Kidney (tissue), 14 donors: ENCODE measurements around the gene ARHGAP42. TPM values are rescaled to one million over a fixed set of nuclear protein-coding genes. Genes with fewer than 3 reads are reported as not detected.

Source experiments
- DNase-seq, 5 donors: peaks; one replicate each; pipeline ENCODE4 v3.0.0-alpha.2; 2013 to 2020
- FAIRE-seq: peaks from 2 replicates; lab custom pipeline; 2012; peaks lifted over from hg19 to GRCh38; lab: Jason Lieb, UNC
- H3K27ac ChIP-seq, 2 donors: one replicate each; pipeline ENCODE4 v1.7.0; 2013; ENCODE audit warnings: low read depth in 2 of 2, low read length in 2 of 2, inconsistent platforms in 1 of 2
- H3K27me3 ChIP-seq: one replicate; pipeline ENCODE4 v1.7.1; 2013; ENCODE audit warnings: low read length, inconsistent platforms; ENCODE audit not compliant: control insufficient read depth, insufficient read depth
- H3K36me3 ChIP-seq, 3 donors: one replicate each; pipeline versions ENCODE4 v1.7.0 to v1.7.1; 2013; ENCODE audit warnings: low read length in 3 of 3, control low read depth in 1 of 3, inconsistent platforms in 1 of 3; ENCODE audit not compliant: insufficient read depth in 3 of 3, control insufficient read depth in 2 of 3
- H3K4me1 ChIP-seq, 3 donors: one replicate each; pipeline versions ENCODE4 v1.7.0 to v1.7.1; 2013; ENCODE audit warnings: low read length in 3 of 3, inconsistent platforms in 1 of 3, low read depth in 1 of 3; ENCODE audit not compliant: control insufficient read depth in 2 of 3, insufficient read depth in 2 of 3
- H3K4me3 ChIP-seq, 3 donors: one replicate each; pipeline versions ENCODE4 v1.7.0 to v1.8.1; 2013; ENCODE audit warnings: low read length in 3 of 3, control low read depth in 1 of 3, inconsistent platforms in 1 of 3
- H3K9ac ChIP-seq, 3 donors: one replicate each; pipeline versions ENCODE4 v1.7.0 to v1.7.1; 2013; ENCODE audit warnings: low read length in 3 of 3, control low read depth in 1 of 3, inconsistent platforms in 1 of 3
- H3K9me3 ChIP-seq, 3 donors: one replicate each; pipeline versions ENCODE4 v1.7.0 to v1.7.1; 2013; ENCODE audit warnings: low read length in 3 of 3, control low read depth in 1 of 3, inconsistent platforms in 1 of 3; ENCODE audit not compliant: control insufficient read depth in 2 of 3, insufficient read depth in 1 of 3
- CTCF ChIP-seq: IDR thresholded peaks from 3 replicates; pipeline ENCODE4 v1.5.1; 2012; ENCODE audit warnings: mild to moderate bottlenecking, moderate library complexity, borderline replicate concordance; ENCODE audit not compliant: insufficient read depth; ENCODE audit errors: extremely low read depth
- intact Hi-C: fragments of 100-400 bp; cut with DNase I; formaldehyde crosslinking; loops from one replicate; pipeline ENCODE4 v1.11.1; 2022
- polyA plus RNA-seq: library from polyadenylated mRNA; stranded (reverse); fragments of 350-450 nt; fragmentation: Illumina TruSeq; extraction: RNeasy Lipid Tissue Mini Kit (QIAGEN cat#74804); gene quantifications from one replicate; pipeline ENCODE4 v1.2.3, GENCODE V29; 2014; ENCODE audit warnings: low read depth, low replicate concordance; ENCODE audit not compliant: insufficient read depth
- total RNA-seq: library from RNA; stranded (reverse); fragmentation: NEBNext Ultra II Directional; extraction: Animal tissue kit (Norgen Biotek cat#: 25700); gene quantifications from one replicate; pipeline ENCODE4 v1.2.1, GENCODE V29; 2021
- donor health status: control.
- donor health status: control.
- donor health status: control.
- donor health status: control.
- donor health status: control.
- donor health status: DM: yes; HTN: yes; CAD: no.
- donor health status: Normal renal cell carcinoma (clear cell type).

ARHGAP42 gene
- total and polyA plus RNA-seq, 2 donors from 2014 or later = 4.2 to 18.9 TPM

GRCh38 chr11:100730266-100730665 is 43.2 kb downstream of the ARHGAP42 start:
- Histone ChIP-seq H3K27ac (no peak overlapping the region), H3K36me3 (no peaks in the 10 kb centered on the region), H3K27me3 (no peaks in the 10 kb centered on the region), H3K9ac (no peak overlapping the region), H3K4me3 (no peak overlapping the region), H3K4me1 (no peaks in the 10 kb centered on the region), H3K9me3 (no peaks in the 10 kb centered on the region)
- no peak for TF ChIP-seq CTCF
- intact Hi-C loops = no loop called here
- FAIRE-seq = no peak
- no peak for DNase-seq

GRCh38 chr11:100731471-100731870 is 44.4 kb downstream of the ARHGAP42 start:
- no peak for TF ChIP-seq CTCF
- DNase-seq (no peak), FAIRE-seq (no peak)
- H3K9ac ChIP-seq = no peak overlapping the region
- no peak overlapping the region for H3K4me3 ChIP-seq
- no peak overlapping the region for H3K27ac ChIP-seq
- H3K27me3 ChIP-seq = no peaks in the 10 kb centered on the region
- H3K36me3 ChIP-seq = no peaks in the 10 kb centered on the region
- intact Hi-C loops = no loop called here
- H3K4me1 ChIP-seq = no peaks in the 10 kb centered on the region
- H3K9me3 ChIP-seq = no peaks in the 10 kb centered on the region

- no peaks in the 10 kb centered on the region for H3K36me3 ChIP-seq
- no peaks in the 10 kb centered on the region for H3K27me3 ChIP-seq
- H3K9ac ChIP-seq = no peak overlapping the region
- H3K9me3 ChIP-seq = no peaks in the 10 kb centered on the region
- TF ChIP-seq CTCF = no peak
- FAIRE-seq (no peak), DNase-seq (no peak)
- no peak overlapping the region for H3K4me3 ChIP-seq
- no peak overlapping the region for H3K27ac ChIP-seq
- H3K4me1 ChIP-seq = no peaks in the 10 kb centered on the region
- intact Hi-C loops = no loop called here
Measured at GRCh38 chr11:100732949-100733348, 45.9 kb downstream of the ARHGAP42 start.

GRCh38 chr11:100734743-100735527 is 47.8 kb downstream of the ARHGAP42 start:
- Histone ChIP-seq H3K9ac (no peak overlapping the region), H3K27me3 (no peaks in the 10 kb centered on the region), H3K36me3 (no peaks in the 10 kb centered on the region), H3K4me3 (no peak overlapping the region), H3K27ac (no peak overlapping the region), H3K9me3 (no peaks in the 10 kb centered on the region), H3K4me1 (peaks cover 3 to 18% (median 4%) of the 10 kb centered on the region in 3 donors)
- FAIRE-seq = no peak
- no peak for DNase-seq
- intact Hi-C loops = no loop called here
- no peak for TF ChIP-seq CTCF
